ENCODE measurements around the gene RSPH9. TPM values are rescaled to one million over a fixed set of nuclear protein-coding genes. Genes with fewer than 3 reads are reported as not detected.
"Not testable (repeated sequence)": the region's sequence is repeated elsewhere in the genome, so short reads cannot be mapped to it uniquely, and the experiment has no call there.

The RSPH9 gene
- total RNA-seq, 8 experiments from 2014 or later: 1.1 to 9.7 (median 4.6) TPM

GRCh38 chr6:43687437-43688347 is 42.9 kb downstream of the RSPH9 start, which contains the start of gene MRPS18A:
TSS of gene MRPS18A (minus strand) at chr6:43687791. CDS start at chr6:43687779, 12 bp downstream.
- Histone ChIP-seq H3K4me1 (replicated peaks in 1 of 2) (peaks cover 11 to 12% of the 10 kb centered on the region in 2 donors), H3K4me3 (peak within 1 kb of the TSS; percentile 54 to 89 (median 72)), H3K27ac (peak within 1 kb of the TSS; percentile 63 to 82)
- 0 to 20% (median 2%) methylated on average over 2 to 15 of the region's 43 CpGs for WGBS, 10 experiments
- in situ Hi-C loops (cut with MboI; ENCODE audit: low pct_unique_long_range_greater_than_20kb in 2 of 9, low sequenced_read_pairs in 9 of 9, unreplicated experiment in 9 of 9): no loop called here
- ATAC-seq (replicated peaks in 6 of 8): peak; percentile 97 to 100 (median 99)

GRCh38 chr6:43689421-43689820 is 44.6 kb downstream of the RSPH9 start:
- WGBS, 10 experiments: 0 to 90% (median 48%) methylated on average over 1 to 2 of the region's 2 CpGs; no CpG with 5 or more reads in 1 of the 10 experiments
- in situ Hi-C loops (cut with MboI; ENCODE audit: low pct_unique_long_range_greater_than_20kb in 2 of 9, low sequenced_read_pairs in 9 of 9, unreplicated experiment in 9 of 9): no loop called here
- Histone ChIP-seq H3K4me1 (replicated peaks in 1 of 2) (peaks cover 11 to 12% of the 10 kb centered on the region in 2 donors), H3K4me3 (no peak overlapping the region), H3K27ac (no peak overlapping the region)
- ATAC-seq (replicated peaks in 6 of 8): no peak

- Histone ChIP-seq H3K4me1 (replicated peaks in 1 of 2) (peaks cover 27 to 36% of the 10 kb centered on the region in 2 donors), H3K27ac (peak overlapping the region in 1 of 2 donors; percentile 34), H3K4me3 (no peak overlapping the region)
- in situ Hi-C loops (cut with MboI; ENCODE audit: low pct_unique_long_range_greater_than_20kb in 2 of 9, low sequenced_read_pairs in 9 of 9, unreplicated experiment in 9 of 9): no loop called here
- WGBS, 10 experiments: 0 to 80% (median 56%) methylated on average over 1 to 3 of the region's 9 CpGs; no CpG with 5 or more reads in 4 of the 10 experiments
- peak in 5 of 8 experiments; percentile 29 to 78 (median 39) for ATAC-seq (replicated peaks in 6 of 8)
Observed at GRCh38 chr6:43695215-43695966, 50.6 kb downstream of the RSPH9 start.

GRCh38 chr6:43695967-43696291 is 51.1 kb downstream of the RSPH9 start:
- no peak overlapping the region for H3K4me3 ChIP-seq
- H3K4me1 ChIP-seq (replicated peaks in 1 of 2): peaks cover 27 to 36% of the 10 kb centered on the region in 2 donors
- H3K27ac ChIP-seq: no peak overlapping the region
- in situ Hi-C loops (cut with MboI; ENCODE audit: low pct_unique_long_range_greater_than_20kb in 2 of 9, low sequenced_read_pairs in 9 of 9, unreplicated experiment in 9 of 9): no loop called here
- WGBS, 10 experiments: 50 to 94% (median 72%) methylated on average over 1 to 4 of the region's 4 CpGs; no CpG with 5 or more reads in 1 of the 10 experiments
- ATAC-seq (replicated peaks in 6 of 8): no peak

- Histone ChIP-seq H3K4me3 (no peak overlapping the region), H3K4me1 (replicated peaks in 1 of 2) (peaks cover 35 to 48% of the 10 kb centered on the region in 2 donors), H3K27ac (no peak overlapping the region)
- 64 to 100% (median 84%) methylated on average over 1 to 3 of the region's 3 CpGs; no CpG with 5 or more reads in 4 of the 10 experiments for WGBS, 10 experiments
- no peak for ATAC-seq (replicated peaks in 6 of 8)
- in situ Hi-C loops (cut with MboI; ENCODE audit: low pct_unique_long_range_greater_than_20kb in 2 of 9, low sequenced_read_pairs in 9 of 9, unreplicated experiment in 9 of 9): no loop called here
Observed at GRCh38 chr6:43697421-43697820, 52.6 kb downstream of the RSPH9 start.

- Histone ChIP-seq H3K4me1 (replicated peaks in 1 of 2) (peaks cover 44 to 57% of the 10 kb centered on the region in 2 donors), H3K27ac (peak overlapping the region; percentile 18 to 56), H3K4me3 (no peak overlapping the region)
- ATAC-seq (replicated peaks in 6 of 8): peak in 1 of 8 experiments; percentile 9
- in situ Hi-C loops (cut with MboI; ENCODE audit: low pct_unique_long_range_greater_than_20kb in 2 of 9, low sequenced_read_pairs in 9 of 9, unreplicated experiment in 9 of 9): no loop called here
- 0 to 61% (median 36%) methylated on average over 1 to 6 of the region's 8 CpGs; no CpG with 5 or more reads in 3 of the 10 experiments for WGBS, 10 experiments
Observed at GRCh38 chr6:43698584-43699349, 53.9 kb downstream of the RSPH9 start.

GRCh38 chr6:43699564-43700186 is 54.8 kb downstream of the RSPH9 start:
- in situ Hi-C loops (cut with MboI; ENCODE audit: low pct_unique_long_range_greater_than_20kb in 2 of 9, low sequenced_read_pairs in 9 of 9, unreplicated experiment in 9 of 9): no loop called here
- Histone ChIP-seq H3K4me3 (no peak overlapping the region), H3K4me1 (replicated peaks in 1 of 2) (peaks cover 44 to 55% of the 10 kb centered on the region in 2 donors), H3K27ac (peak overlapping the region in 1 of 2 donors; percentile 56)
- ATAC-seq (replicated peaks in 6 of 8): peak in 6 of 8 experiments; percentile 4 to 31 (median 10)
- 0 to 83% (median 31%) methylated on average over 1 to 3 of the region's 7 CpGs; no CpG with 5 or more reads in 1 of the 10 experiments for WGBS, 10 experiments

- H3K4me3 ChIP-seq; ATAC-seq (replicated peaks in 6 of 8); in situ Hi-C loops (cut with MboI; ENCODE audit: low pct_unique_long_range_greater_than_20kb in 2 of 9, low sequenced_read_pairs in 9 of 9, unreplicated experiment in 9 of 9); H3K27ac ChIP-seq: not testable (repeated sequence)
- WGBS, 10 experiments: 88 to 100% (median 99%) methylated on average over 1 to 8 of the region's 10 CpGs; no CpG with 5 or more reads in 2 of the 10 experiments
- H3K4me1 ChIP-seq (replicated peaks in 1 of 2): peaks cover 35 to 54% of the 10 kb centered on the region in 2 donors
Observed at GRCh38 chr6:43700939-43701560, 56.2 kb downstream of the RSPH9 start.

- no peak for ATAC-seq (replicated peaks in 6 of 8)
- H3K27ac ChIP-seq: peak overlapping the region; percentile 26 to 72
- WGBS, 10 experiments: 0% methylated on average over 1 of the region's 2 CpGs; no CpG with 5 or more reads in 6 of the 10 experiments
- in situ Hi-C loops (cut with MboI; ENCODE audit: low pct_unique_long_range_greater_than_20kb in 2 of 9, low sequenced_read_pairs in 9 of 9, unreplicated experiment in 9 of 9): no loop called here
- no peak overlapping the region for H3K4me3 ChIP-seq
- peaks cover 35 to 54% of the 10 kb centered on the region in 2 donors for H3K4me1 ChIP-seq (replicated peaks in 1 of 2)
Observed at GRCh38 chr6:43702171-43702533, 57.3 kb downstream of the RSPH9 start.

- Histone ChIP-seq H3K4me1 (replicated peaks in 1 of 2) (peaks cover 35 to 54% of the 10 kb centered on the region in 2 donors), H3K4me3 (no peak overlapping the region), H3K27ac (peak overlapping the region; percentile 26 to 72)
- in situ Hi-C loops (cut with MboI; ENCODE audit: low pct_unique_long_range_greater_than_20kb in 2 of 9, low sequenced_read_pairs in 9 of 9, unreplicated experiment in 9 of 9): no loop called here
- 0 to 67% (median 28%) methylated on average over 1 to 5 of the region's 15 CpGs; no CpG with 5 or more reads in 6 of the 10 experiments for WGBS, 10 experiments
- ATAC-seq (replicated peaks in 6 of 8): peak; percentile 63 to 91 (median 88)
Observed at GRCh38 chr6:43702534-43703440, 58.0 kb downstream of the RSPH9 start.
